Caco-2 (cell line): ENCODE measurements around the gene COL25A1. TPM values are rescaled to one million over a fixed set of nuclear protein-coding genes. Genes with fewer than 3 reads are reported as not detected.

Source experiments
- BruUV-seq: library from RNA; stranded (reverse); fragments of 400-500 nt; replicated peaks from 2 replicates; lab custom pipeline; 2021; lab: Mats Ljungman, UMichigan
- CTCF ChIA-PET: fragments of 300-600 bp; sonication (Branson Sonifier 250); formaldehyde crosslinking; loops from one replicate; lab custom pipeline; 2022; ENCODE audit warnings: antibody characterized with exemption; lab: Charles Lee
- POLR2A ChIA-PET: fragments of 300-600 bp; sonication (Branson Sonifier 250); formaldehyde crosslinking; loops from one replicate; lab custom pipeline; 2022; ENCODE audit warnings: antibody characterized with exemption; lab: Charles Lee
- DNase-seq, 2 experiments: peaks; one replicate each; pipeline versions ENCODE4 v3.0.0 to v3.0.0-alpha.2; 2020 to 2022
- H3K27me3 ChIP-seq: replicated peaks from 2 replicates; pipeline ENCODE4 v1.6.0; 2011; ENCODE audit warnings: low read length; ENCODE audit not compliant: control insufficient read depth, insufficient read depth
- H3K36me3 ChIP-seq: 2 replicates; pipeline ENCODE4 v1.5.1; 2011; ENCODE audit warnings: low read length; ENCODE audit not compliant: control insufficient read depth, insufficient read depth
- H3K4me1 ChIP-seq: fragments of 250-450 bp; sonication (Bioruptor Pico); 2 replicates; pipeline ENCODE4 v1.5.1; 2020; ENCODE audit warnings: mild to moderate bottlenecking
- H3K4me3 ChIP-seq: 2 replicates; pipeline ENCODE4 v1.5.1; 2011; ENCODE audit warnings: low read depth, mild to moderate bottlenecking, control low read depth, low read length
- H3K9me3 ChIP-seq: fragments of 250-450 bp; sonication (Bioruptor Pico); 2 replicates; pipeline ENCODE4 v1.5.1; 2020; ENCODE audit warnings: mild to moderate bottlenecking, moderate library complexity
- H3K27ac Mint-ChIP-seq: one replicate; pipeline ENCODE4 v1.8.0; 2022; ENCODE audit warnings: mixed read lengths; ENCODE audit not compliant: unreplicated experiment
- H3K27me3 Mint-ChIP-seq: one replicate; pipeline ENCODE4 v1.8.0; 2022; ENCODE audit warnings: mixed read lengths; ENCODE audit not compliant: insufficient read depth, unreplicated experiment
- H3K36me3 Mint-ChIP-seq: one replicate; pipeline ENCODE4 v1.8.0; 2022; ENCODE audit warnings: mild to moderate bottlenecking, mixed read lengths; ENCODE audit not compliant: insufficient read depth, unreplicated experiment
- H3K4me1 Mint-ChIP-seq: one replicate; pipeline ENCODE4 v1.8.0; 2022; ENCODE audit warnings: low read depth, mixed read lengths; ENCODE audit not compliant: unreplicated experiment
- H3K4me3 Mint-ChIP-seq: one replicate; pipeline ENCODE4 v1.8.0; 2022; ENCODE audit warnings: mild to moderate bottlenecking, moderate library complexity, mixed read lengths; ENCODE audit not compliant: unreplicated experiment
- H3K9me3 Mint-ChIP-seq: one replicate; pipeline ENCODE4 v1.8.0; 2022; ENCODE audit warnings: mixed read lengths; ENCODE audit not compliant: unreplicated experiment
- CTCF ChIP-seq, 2 experiments: fragments of 200-600 bp in 1 of 2; IDR thresholded peaks; 1 replicate in 1 of 2; 2 replicates in 1 of 2; pipeline versions ENCODE4 v1.5.1 to v1.8.0; 2011 to 2022; ENCODE audit warnings: antibody characterized with exemption in 1 of 2, control low read depth in 1 of 2, inconsistent platforms in 1 of 2, low read depth in 1 of 2, low read length in 1 of 2, mild to moderate bottlenecking in 1 of 2, moderate library complexity in 1 of 2; ENCODE audit not compliant: insufficient read depth in 1 of 2, severe bottlenecking in 1 of 2, unreplicated experiment in 1 of 2
- intact Hi-C: fragments of 100-400 bp; cut with micrococcal nuclease; formaldehyde crosslinking; loops from one replicate; pipeline ENCODE4 v1.10.0; 2022; ENCODE audit not compliant: unreplicated experiment
- total RNA-seq: library from RNA; stranded (reverse); gene quantifications from 2 replicates; pipeline ENCODE4 v1.2.3, GENCODE V29; 2022

The COL25A1 gene
- total RNA-seq, 1 experiment from 2014 or later, result not detected

GRCh38 chr4:109186458-109186945 is 116.0 kb downstream of the COL25A1 start:
- Histone ChIP-seq H3K36me3 (no peaks in the 10 kb centered on the region), H3K9me3 (no peaks in the 10 kb centered on the region), H3K4me1 (no peaks in the 10 kb centered on the region), H3K4me3 (no peak overlapping the region), H3K27me3 (no peaks in the 10 kb centered on the region)
- intact Hi-C loops, result no loop called here
- Mint-ChIP-seq H3K36me3 (no peaks in the 10 kb centered on the region), H3K9me3 (no peaks in the 10 kb centered on the region), H3K4me3 (no peak overlapping the region), H3K4me1 (no peaks in the 10 kb centered on the region), H3K27ac (no peak overlapping the region), H3K27me3 (peaks cover 22% of the 10 kb centered on the region)
- BruUV-seq, result no TSS peak
- no peak for DNase-seq
- TF ChIP-seq CTCF (IDR thresholded peaks at IDR 0.05; ENCODE audit: insufficient read depth in 1 of 2, low read depth in 1 of 2, low read length in 1 of 2, severe bottlenecking in 1 of 2, unreplicated experiment in 1 of 2), result no peak
- CTCF ChIA-PET, result no interaction called here
- POLR2A ChIA-PET, result no interaction called here

DNA sequence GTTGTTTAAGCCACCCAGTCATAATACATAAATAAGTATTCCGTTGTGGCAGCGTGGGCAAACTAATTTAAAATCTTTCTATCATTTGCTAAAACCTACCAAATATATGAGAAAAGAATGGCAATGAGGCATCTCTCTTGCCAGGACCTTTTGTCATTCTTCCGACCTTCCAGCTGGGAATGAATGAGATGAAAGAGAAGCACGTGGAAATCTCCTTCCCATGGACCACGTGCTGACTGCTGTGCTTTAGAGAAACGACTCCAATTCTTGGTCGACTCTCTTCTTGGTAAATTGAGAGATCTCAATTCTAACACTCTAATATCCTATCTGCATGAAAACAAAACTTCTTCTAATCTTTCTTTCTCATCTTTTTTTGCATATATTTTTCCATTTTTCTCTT is 116.5 kb downstream of the COL25A1 start:
- H3K4me1 Mint-ChIP-seq, result no peaks in the 10 kb centered on the region
- H3K36me3 Mint-ChIP-seq, result no peaks in the 10 kb centered on the region
- H3K9me3 ChIP-seq, result no peaks in the 10 kb centered on the region
- no peaks in the 10 kb centered on the region for H3K4me1 ChIP-seq
- H3K4me3 Mint-ChIP-seq, result no peak overlapping the region
- TF ChIP-seq CTCF (IDR thresholded peaks at IDR 0.05; ENCODE audit: insufficient read depth in 1 of 2, low read depth in 1 of 2, low read length in 1 of 2, severe bottlenecking in 1 of 2, unreplicated experiment in 1 of 2), result no peak
- ChIA-PET CTCF (no interaction called here), POLR2A (no interaction called here)
- no peak overlapping the region for H3K4me3 ChIP-seq
- intact Hi-C loops, result no loop called here
- no TSS peak for BruUV-seq
- no peak overlapping the region for H3K27ac Mint-ChIP-seq
- H3K27me3 ChIP-seq, result no peaks in the 10 kb centered on the region
- H3K27me3 Mint-ChIP-seq, result peaks cover 22% of the 10 kb centered on the region
- H3K9me3 Mint-ChIP-seq, result no peaks in the 10 kb centered on the region
- no peak for DNase-seq
- no peaks in the 10 kb centered on the region for H3K36me3 ChIP-seq

DNA sequence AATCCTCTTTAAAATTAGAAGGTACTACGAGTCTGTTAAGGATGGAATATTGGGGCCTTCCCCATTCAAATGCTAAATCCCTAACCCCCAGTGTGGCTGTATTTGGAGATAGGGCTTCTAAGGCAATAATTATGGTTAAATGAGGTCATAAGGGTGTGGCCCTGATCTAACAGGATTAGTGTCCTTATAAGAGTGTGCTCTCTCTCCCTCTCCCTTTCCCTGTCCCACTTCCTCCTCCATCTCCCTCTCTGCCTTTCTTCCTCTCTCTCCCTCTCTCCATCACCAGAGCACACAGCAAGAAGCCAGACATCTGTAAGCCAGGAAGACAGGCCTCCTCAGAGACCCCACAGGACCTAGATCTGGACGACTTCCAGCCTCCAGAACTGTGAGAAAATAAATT is 116.9 kb downstream of the COL25A1 start:
- H3K4me3 Mint-ChIP-seq, result no peak overlapping the region
- peaks cover 22% of the 10 kb centered on the region for H3K27me3 Mint-ChIP-seq
- H3K27ac Mint-ChIP-seq, result no peak overlapping the region
- H3K9me3 Mint-ChIP-seq, result no peaks in the 10 kb centered on the region
- no peaks in the 10 kb centered on the region for H3K36me3 Mint-ChIP-seq
- Histone ChIP-seq H3K27me3 (no peaks in the 10 kb centered on the region), H3K4me1 (no peaks in the 10 kb centered on the region), H3K4me3 (no peak overlapping the region), H3K9me3 (no peaks in the 10 kb centered on the region), H3K36me3 (no peaks in the 10 kb centered on the region)
- TF ChIP-seq CTCF (IDR thresholded peaks at IDR 0.05; ENCODE audit: insufficient read depth in 1 of 2, low read depth in 1 of 2, low read length in 1 of 2, severe bottlenecking in 1 of 2, unreplicated experiment in 1 of 2), result no peak
- POLR2A ChIA-PET, result no interaction called here
- no peaks in the 10 kb centered on the region for H3K4me1 Mint-ChIP-seq
- BruUV-seq, result no TSS peak
- intact Hi-C loops, result no loop called here
- DNase-seq, result no peak
- CTCF ChIA-PET, result no interaction called here
